Brain microvascular endothelial cell (primary cell): ENCODE data around the gene CTDP1.

Experiments used
- DNase-seq: peaks from one replicate; pipeline ENCODE4 v3.0.0-alpha.2; 2020
- H3K27ac ChIP-seq: fragments of 250-450 bp; sonication (Bioruptor Pico); 2 replicates; pipeline ENCODE4 v1.5.1; 2020; ENCODE audit warnings: mild to moderate bottlenecking, moderate library complexity
- H3K27me3 ChIP-seq: fragments of 250-450 bp; sonication (Bioruptor Pico); replicated peaks from 2 replicates; pipeline ENCODE4 v1.5.1; 2020; ENCODE audit warnings: mild to moderate bottlenecking
- H3K36me3 ChIP-seq: fragments of 250-450 bp; sonication (Bioruptor Pico); replicated peaks from 2 replicates; pipeline ENCODE4 v1.5.1; 2020; ENCODE audit warnings: mild to moderate bottlenecking
- H3K4me3 ChIP-seq: 2 replicates; pipeline ENCODE4 v1.5.1; 2011; ENCODE audit warnings: low read depth, mild to moderate bottlenecking, control low read depth, low read length, moderate library complexity
- CTCF ChIP-seq: IDR thresholded peaks from 2 replicates; pipeline ENCODE4 v1.5.1; 2011; ENCODE audit warnings: low read depth, mild to moderate bottlenecking, moderate library complexity, low read length, control low read depth, inconsistent platforms; ENCODE audit errors: missing control alignments
- in situ Hi-C: cut with HindIII; loops from 2 replicates; pipeline ENCODE4 v1.10.0; 2017; ENCODE audit warnings: low sequenced_read_pairs, low pct_ligation_motif_present

The CTDP1 gene

GRCh38 chr18:79707671-79708070, 28.1 kb downstream of the CTDP1 start:
- no peak overlapping the region for H3K27ac ChIP-seq
- no peak overlapping the region for H3K4me3 ChIP-seq
- H3K36me3 ChIP-seq: peaks cover 30% of the 10 kb centered on the region
- in situ Hi-C loops: no loop called here
- TF ChIP-seq CTCF: no peak
- no peaks in the 10 kb centered on the region for H3K27me3 ChIP-seq
- no peak for DNase-seq

- Histone ChIP-seq H3K36me3 (peaks cover 33% of the 10 kb centered on the region), H3K27ac (no peak overlapping the region), H3K4me3 (no peak overlapping the region), H3K27me3 (no peaks in the 10 kb centered on the region)
- TF ChIP-seq CTCF: no peak
- in situ Hi-C loops: no loop called here
- DNase-seq: no peak
Measured at GRCh38 chr18:79708412-79708811, 28.8 kb downstream of the CTDP1 start.

- Histone ChIP-seq H3K27ac (no peak overlapping the region), H3K36me3 (peaks cover 31% of the 10 kb centered on the region), H3K4me3 (no peak overlapping the region), H3K27me3 (no peaks in the 10 kb centered on the region)
- no peak for TF ChIP-seq CTCF
- in situ Hi-C loops: no loop called here
- DNase-seq: no peak
Measured at GRCh38 chr18:79712206-79712857, 32.7 kb downstream of the CTDP1 start.

- no peak overlapping the region for H3K4me3 ChIP-seq
- in situ Hi-C loops: no loop called here
- no peak for DNase-seq
- H3K27ac ChIP-seq: no peak overlapping the region
- no peak for TF ChIP-seq CTCF
- no peaks in the 10 kb centered on the region for H3K27me3 ChIP-seq
- peaks cover 25% of the 10 kb centered on the region for H3K36me3 ChIP-seq
Measured at GRCh38 chr18:79713341-79713740, 33.7 kb downstream of the CTDP1 start.

GRCh38 chr18:79714531-79715240, 35.1 kb downstream of the CTDP1 start:
- peaks cover 31% of the 10 kb centered on the region for H3K36me3 ChIP-seq
- no peak overlapping the region for H3K4me3 ChIP-seq
- in situ Hi-C loops: no loop called here
- no peak overlapping the region for H3K27ac ChIP-seq
- DNase-seq: no peak
- TF ChIP-seq CTCF: no peak
- no peaks in the 10 kb centered on the region for H3K27me3 ChIP-seq
